ENCODE measurements around the gene TRAF3. TPM values are rescaled to one million over a fixed set of nuclear protein-coding genes. Genes with fewer than 3 reads are reported as not detected.

TRAF3 gene
- total RNA-seq, 1 experiment from 2014 or later: 11.2 TPM

- TF ChIP-seq, protein P1, sequence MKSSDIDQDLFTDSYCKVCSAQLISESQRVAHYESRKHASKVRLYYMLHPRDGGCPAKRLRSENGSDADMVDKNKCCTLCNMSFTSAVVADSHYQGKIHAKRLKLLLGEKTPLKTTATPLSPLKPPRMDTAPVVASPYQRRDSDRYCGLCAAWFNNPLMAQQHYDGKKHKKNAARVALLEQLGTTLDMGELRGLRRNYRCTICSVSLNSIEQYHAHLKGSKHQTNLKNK (CRISPR knock-in tag; IDR thresholded peaks at IDR 0.05): no peak
- no peak for TF ChIP-seq ZSCAN18 (CRISPR knock-in tag; IDR thresholded peaks at IDR 0.05)
- no peak for TF ChIP-seq ZNF416 (CRISPR knock-in tag; IDR thresholded peaks at IDR 0.05)
- no peak for TF ChIP-seq OVOL2 (CRISPR knock-in tag; IDR thresholded peaks at IDR 0.05; ENCODE audit: borderline replicate concordance)
- TF ChIP-seq, protein P2, sequence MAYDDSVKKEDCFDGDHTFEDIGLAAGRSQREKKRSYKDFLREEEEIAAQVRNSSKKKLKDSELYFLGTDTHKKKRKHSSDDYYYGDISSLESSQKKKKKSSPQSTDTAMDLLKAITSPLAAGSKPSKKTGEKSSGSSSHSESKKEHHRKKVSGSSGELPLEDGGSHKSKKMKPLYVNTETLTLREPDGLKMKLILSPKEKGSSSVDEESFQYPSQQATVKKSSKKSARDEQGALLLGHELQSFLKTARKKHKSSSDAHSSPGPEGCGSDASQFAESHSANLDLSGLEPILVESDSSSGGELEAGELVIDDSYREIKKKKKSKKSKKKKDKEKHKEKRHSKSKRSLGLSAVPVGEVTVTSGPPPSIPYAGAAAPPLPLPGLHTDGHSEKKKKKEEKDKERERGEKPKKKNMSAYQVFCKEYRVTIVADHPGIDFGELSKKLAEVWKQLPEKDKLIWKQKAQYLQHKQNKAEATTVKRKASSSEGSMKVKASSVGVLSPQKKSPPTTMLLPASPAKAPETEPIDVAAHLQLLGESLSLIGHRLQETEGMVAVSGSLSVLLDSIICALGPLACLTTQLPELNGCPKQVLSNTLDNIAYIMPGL (CRISPR knock-in tag; IDR thresholded peaks at IDR 0.05): no peak
These were observed 3.8 kb downstream of the TRAF3 start (continued) for GRCh38 chr14:102781063-102781462.

DNA sequence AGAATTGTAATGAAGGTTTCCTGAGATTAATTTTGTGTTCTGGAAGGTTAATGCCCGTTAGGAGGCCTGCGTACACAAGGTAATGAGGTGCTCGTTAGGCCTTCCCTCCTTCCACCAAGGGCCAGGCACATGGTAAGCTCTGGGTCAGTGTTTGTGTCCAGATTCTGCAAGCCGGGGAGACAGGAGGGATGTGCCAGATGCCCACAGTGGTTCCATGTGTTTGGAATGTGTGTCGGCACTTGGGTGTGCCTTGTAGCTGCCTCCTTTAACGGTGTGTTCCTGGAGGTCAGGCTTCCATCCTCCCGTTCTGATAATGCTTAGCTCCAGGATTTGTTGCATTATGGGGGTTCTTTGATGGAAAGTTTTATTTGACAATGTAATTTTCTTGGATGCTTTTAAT lies 5.7 kb downstream of the TRAF3 start:
- H3K4me1 Mint-ChIP-seq: peaks cover 41% of the 10 kb centered on the region
- no peaks in the 10 kb centered on the region for H3K36me3 Mint-ChIP-seq
- H3K9me3 Mint-ChIP-seq: no peaks in the 10 kb centered on the region
- no peak for ATAC-seq
- no peak overlapping the region for H3K4me3 Mint-ChIP-seq
- POLR2A ChIA-PET: no interaction called here
- CTCF ChIA-PET: interaction anchor here (0.6 to 1.1 kb wide), 2 partner anchors 10 to 63 kb away, joined by 3 to 4 read pairs; no protein-coding TSS in a partner anchor
- no peak for DNase-seq (ENCODE audit: low spot score)
- peaks cover 17% of the 10 kb centered on the region for H3K27me3 Mint-ChIP-seq (ENCODE audit: low read depth)
- TF ChIP-seq NFATC4 (CRISPR knock-in tag; IDR thresholded peaks at IDR 0.05) (no peak), TEAD1 (CRISPR knock-in tag; IDR thresholded peaks at IDR 0.05) (no peak), NFE2L1 (CRISPR knock-in tag; IDR thresholded peaks at IDR 0.05) (no peak), TP53 (CRISPR knock-in tag; IDR thresholded peaks at IDR 0.05) (no peak)
- no peak overlapping the region for H3K27ac Mint-ChIP-seq

DNA sequence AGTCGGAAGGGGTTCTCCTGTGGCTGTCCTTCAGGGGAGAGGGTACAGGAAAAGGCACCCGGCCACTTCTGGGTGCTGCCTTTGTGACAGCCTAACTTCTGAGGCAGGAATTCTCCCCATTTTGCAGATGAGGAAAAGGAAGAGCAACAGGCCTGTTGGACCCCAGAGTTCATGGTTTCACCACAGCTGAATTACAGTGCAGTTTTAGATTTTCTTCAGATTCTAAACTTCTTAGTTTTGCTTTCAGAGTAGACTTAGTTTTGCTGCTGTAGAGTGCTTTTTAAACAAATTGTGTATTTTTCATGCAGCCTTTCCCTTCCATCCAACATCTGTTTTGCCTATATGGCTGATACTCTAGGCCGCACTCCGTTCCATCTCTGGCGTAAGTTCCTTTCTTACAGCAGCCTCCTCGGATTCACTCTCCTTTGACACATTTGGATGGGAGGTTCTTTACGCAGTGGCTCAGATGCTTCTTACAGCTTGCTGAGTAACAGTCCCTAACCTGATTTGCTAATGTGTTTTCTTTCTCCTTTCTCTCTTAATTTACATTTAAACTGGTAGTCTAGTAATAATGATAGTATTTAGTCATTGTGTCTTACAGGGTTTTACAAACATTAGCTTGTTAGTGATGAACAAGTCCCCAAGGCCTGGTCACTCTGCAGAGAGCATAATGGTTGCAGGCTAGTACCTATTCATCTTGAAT lies 7.8 kb downstream of the TRAF3 start:
- DNase-seq (ENCODE audit: low spot score) (no peak), ATAC-seq (no peak)
- Mint-ChIP-seq H3K4me3 (no peak overlapping the region), H3K27me3 (ENCODE audit: low read depth) (no peaks in the 10 kb centered on the region), H3K36me3 (no peaks in the 10 kb centered on the region), H3K27ac (peak overlapping the region; percentile 19), H3K4me1 (peaks cover 23% of the 10 kb centered on the region), H3K9me3 (no peaks in the 10 kb centered on the region)
- ChIA-PET POLR2A (interaction anchor here (0.7 kb wide), 1 partner anchor 20 kb away, joined by 5 read pairs; no protein-coding TSS in a partner anchor), CTCF (interaction anchor here (0.5 to 2.8 kb wide), 17 partner anchors 9 to 262 kb away, joined by 3 to 18 read pairs (median 4); no protein-coding TSS in a partner anchor)
- TF ChIP-seq, protein P3, sequence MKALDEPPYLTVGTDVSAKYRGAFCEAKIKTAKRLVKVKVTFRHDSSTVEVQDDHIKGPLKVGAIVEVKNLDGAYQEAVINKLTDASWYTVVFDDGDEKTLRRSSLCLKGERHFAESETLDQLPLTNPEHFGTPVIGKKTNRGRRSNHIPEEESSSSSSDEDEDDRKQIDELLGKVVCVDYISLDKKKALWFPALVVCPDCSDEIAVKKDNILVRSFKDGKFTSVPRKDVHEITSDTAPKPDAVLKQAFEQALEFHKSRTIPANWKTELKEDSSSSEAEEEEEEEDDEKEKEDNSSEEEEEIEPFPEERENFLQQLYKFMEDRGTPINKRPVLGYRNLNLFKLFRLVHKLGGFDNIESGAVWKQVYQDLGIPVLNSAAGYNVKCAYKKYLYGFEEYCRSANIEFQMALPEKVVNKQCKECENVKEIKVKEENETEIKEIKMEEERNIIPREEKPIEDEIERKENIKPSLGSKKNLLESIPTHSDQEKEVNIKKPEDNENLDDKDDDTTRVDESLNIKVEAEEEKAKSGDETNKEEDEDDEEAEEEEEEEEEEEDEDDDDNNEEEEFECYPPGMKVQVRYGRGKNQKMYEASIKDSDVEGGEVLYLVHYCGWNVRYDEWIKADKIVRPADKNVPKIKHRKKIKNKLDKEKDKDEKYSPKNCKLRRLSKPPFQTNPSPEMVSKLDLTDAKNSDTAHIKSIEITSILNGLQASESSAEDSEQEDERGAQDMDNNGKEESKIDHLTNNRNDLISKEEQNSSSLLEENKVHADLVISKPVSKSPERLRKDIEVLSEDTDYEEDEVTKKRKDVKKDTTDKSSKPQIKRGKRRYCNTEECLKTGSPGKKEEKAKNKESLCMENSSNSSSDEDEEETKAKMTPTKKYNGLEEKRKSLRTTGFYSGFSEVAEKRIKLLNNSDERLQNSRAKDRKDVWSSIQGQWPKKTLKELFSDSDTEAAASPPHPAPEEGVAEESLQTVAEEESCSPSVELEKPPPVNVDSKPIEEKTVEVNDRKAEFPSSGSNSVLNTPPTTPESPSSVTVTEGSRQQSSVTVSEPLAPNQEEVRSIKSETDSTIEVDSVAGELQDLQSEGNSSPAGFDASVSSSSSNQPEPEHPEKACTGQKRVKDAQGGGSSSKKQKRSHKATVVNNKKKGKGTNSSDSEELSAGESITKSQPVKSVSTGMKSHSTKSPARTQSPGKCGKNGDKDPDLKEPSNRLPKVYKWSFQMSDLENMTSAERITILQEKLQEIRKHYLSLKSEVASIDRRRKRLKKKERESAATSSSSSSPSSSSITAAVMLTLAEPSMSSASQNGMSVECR (CRISPR knock-in tag; IDR thresholded peaks at IDR 0.05; ENCODE audit: borderline replicate concordance): no peak
- TF ChIP-seq, protein P4, sequence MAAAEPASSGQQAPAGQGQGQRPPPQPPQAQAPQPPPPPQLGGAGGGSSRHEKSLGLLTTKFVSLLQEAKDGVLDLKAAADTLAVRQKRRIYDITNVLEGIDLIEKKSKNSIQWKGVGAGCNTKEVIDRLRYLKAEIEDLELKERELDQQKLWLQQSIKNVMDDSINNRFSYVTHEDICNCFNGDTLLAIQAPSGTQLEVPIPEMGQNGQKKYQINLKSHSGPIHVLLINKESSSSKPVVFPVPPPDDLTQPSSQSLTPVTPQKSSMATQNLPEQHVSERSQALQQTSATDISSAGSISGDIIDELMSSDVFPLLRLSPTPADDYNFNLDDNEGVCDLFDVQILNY (CRISPR knock-in tag; IDR thresholded peaks at IDR 0.05): no peak
- TF ChIP-seq, protein P5, sequence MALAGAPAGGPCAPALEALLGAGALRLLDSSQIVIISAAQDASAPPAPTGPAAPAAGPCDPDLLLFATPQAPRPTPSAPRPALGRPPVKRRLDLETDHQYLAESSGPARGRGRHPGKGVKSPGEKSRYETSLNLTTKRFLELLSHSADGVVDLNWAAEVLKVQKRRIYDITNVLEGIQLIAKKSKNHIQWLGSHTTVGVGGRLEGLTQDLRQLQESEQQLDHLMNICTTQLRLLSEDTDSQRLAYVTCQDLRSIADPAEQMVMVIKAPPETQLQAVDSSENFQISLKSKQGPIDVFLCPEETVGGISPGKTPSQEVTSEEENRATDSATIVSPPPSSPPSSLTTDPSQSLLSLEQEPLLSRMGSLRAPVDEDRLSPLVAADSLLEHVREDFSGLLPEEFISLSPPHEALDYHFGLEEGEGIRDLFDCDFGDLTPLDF (CRISPR knock-in tag; IDR thresholded peaks at IDR 0.05): no peak
- TF ChIP-seq ZNF425 (CRISPR knock-in tag; conservative IDR thresholded peaks at IDR 0.05) (no peak), AFF4 (CRISPR knock-in tag; IDR thresholded peaks at IDR 0.05; ENCODE audit: borderline replicate concordance) (no peak)

Measured in WTC11 (cell line).